ENCODE results near the gene RNASE13.

DNA sequence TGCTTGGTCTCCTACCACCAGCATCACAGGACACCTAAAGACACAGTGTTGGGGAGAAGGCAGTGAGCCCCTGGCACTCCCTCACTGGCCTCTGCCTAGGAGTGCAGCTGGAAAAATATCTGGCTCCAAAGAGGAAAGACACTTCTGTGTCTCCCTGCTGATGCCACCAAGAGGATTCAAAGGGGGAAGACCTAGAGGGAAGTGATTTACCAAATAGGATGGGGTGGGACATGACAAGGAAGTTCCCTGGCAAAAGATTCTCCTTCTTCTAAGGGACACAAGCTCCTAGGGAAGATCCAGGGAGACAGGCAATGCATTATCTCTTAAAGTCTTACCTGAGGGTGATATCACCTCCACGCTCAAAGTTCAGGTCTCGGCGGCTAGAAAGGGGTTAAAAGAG is 15.8 kb downstream of the RNASE13 start:
- no peak for TF ChIP-seq CTCF (conservative IDR thresholded peaks at IDR 0.05; ENCODE audit: low read depth, low read length)
- TF ChIP-seq RAD21 (IDR thresholded peaks at IDR 0.05; ENCODE audit: low read length): no peak
- no peak for TF ChIP-seq FOS (IDR thresholded peaks at IDR 0.05; ENCODE audit: low read depth, low read length)
- TF ChIP-seq SMC3 (IDR thresholded peaks at IDR 0.05; ENCODE audit: low read depth, low read length): no peak
- TF ChIP-seq BHLHE40 (IDR thresholded peaks at IDR 0.05; ENCODE audit: low read depth, low read length): no peak
- TF ChIP-seq POLR2A (IDR thresholded peaks at IDR 0.05; ENCODE audit: low read depth, low read length): no peak

Data from IMR-90 (cell line).